B cell (primary cell): Measurements from ENCODE around the gene PLEKHM3.

Experiments
- CTCF ChIP-seq: fragments of 200-600 bp; IDR thresholded peaks from one replicate; pipeline ENCODE4 v1.8.0; 2022; ENCODE audit warnings: antibody characterized with exemption, mild to moderate bottlenecking
- EZH2 ChIP-seq: IDR thresholded peaks from 2 replicates; pipeline ENCODE4 v1.6.1; 2012; ENCODE audit warnings: borderline replicate concordance, low read depth, mild to moderate bottlenecking, moderate library complexity, low read length; ENCODE audit not compliant: insufficient read depth, poor library complexity, severe bottlenecking

- no peak for TF ChIP-seq CTCF
- TF ChIP-seq EZH2, result no peak
These were observed 41.7 kb downstream of the PLEKHM3 start for GRCh38 chr2:207983641-207984042.
